Measurements from ENCODE around the gene OR4X2. TPM values are rescaled to one million over a fixed set of nuclear protein-coding genes. Genes with fewer than 3 reads are reported as not detected.

The OR4X2 gene, protein sequence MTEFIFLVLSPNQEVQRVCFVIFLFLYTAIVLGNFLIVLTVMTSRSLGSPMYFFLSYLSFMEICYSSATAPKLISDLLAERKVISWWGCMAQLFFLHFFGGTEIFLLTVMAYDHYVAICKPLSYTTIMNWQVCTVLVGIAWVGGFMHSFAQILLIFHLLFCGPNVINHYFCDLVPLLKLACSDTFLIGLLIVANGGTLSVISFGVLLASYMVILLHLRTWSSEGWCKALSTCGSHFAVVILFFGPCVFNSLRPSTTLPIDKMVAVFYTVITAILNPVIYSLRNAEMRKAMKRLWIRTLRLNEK
- total RNA-seq (2012; rRNA removed) (not detected in 2 replicates), polyA plus RNA-seq (2012; rRNA removed) (not detected in 2 replicates), Bru-seq, nascent RNA (not detected), BruChase-seq, experiment 1, labeled RNA remaining after a 6-hour chase (not detected), BruChase-seq, experiment 2, labeled RNA remaining after a 2-hour chase (percentile 18 among the genes with signal in this experiment)
- polyA plus RNA-seq (2012; cell fraction: cytosol; rRNA removed), result not detected in 2 replicates
- polyA plus RNA-seq (2012; cell fraction: nucleus; rRNA removed; ENCODE audit: low replicate concordance), result not detected in 2 replicates
- long read RNA-seq, result 0 reads

GRCh38 chr11:48244804-48245203, at the start of gene OR4X2:
TSS of gene OR4X2 (plus strand) at chr11:48245104. CDS start at chr11:48245104, 0 bp downstream.
- H2BK20ac ChIP-seq (ENCODE audit: low read depth, low read length), result no peak within 1 kb of the TSS
- dilution Hi-C loops (cut with HindIII; ENCODE audit: low sequenced_read_pairs, unreplicated experiment), result no loop called here
- H2BK15ac ChIP-seq (ENCODE audit: low read depth, low read length), result no peak within 1 kb of the TSS
- H3K27me3 ChIP-seq (ENCODE audit: control insufficient read depth, insufficient read depth, low read length), result no peaks in the 10 kb centered on the region
- H3K18ac ChIP-seq (ENCODE audit: low read depth, low read length), result no peak within 1 kb of the TSS
- no peaks in the 10 kb centered on the region for H3K4me1 ChIP-seq (ENCODE audit: control insufficient read depth, insufficient read depth, low read length)
- no peak within 1 kb of the TSS for H2AFZ ChIP-seq (replicated peaks; ENCODE audit: low read length, poor library complexity)
- H2BK120ac ChIP-seq (ENCODE audit: low read depth, low read length), result no peak within 1 kb of the TSS
- no peaks in the 10 kb centered on the region for H3K36me3 ChIP-seq (ENCODE audit: control insufficient read depth, insufficient read depth, low read length)
- ChIA-PET CTCF (no interaction called here), POLR2A (ENCODE audit: unreplicated experiment) (no interaction called here)
- H2AK5ac ChIP-seq (ENCODE audit: low read depth, low read length), result no peak within 1 kb of the TSS
- ATAC-seq (ENCODE audit: low read depth) (no peak), DNase-seq (no peak)
- no peaks in the 10 kb centered on the region for H3K9me1 ChIP-seq (ENCODE audit: insufficient read depth, low read length)
- no peak within 1 kb of the TSS for H3K23ac ChIP-seq (ENCODE audit: low read depth, low read length)
- no peaks in the 10 kb centered on the region for H3K79me1 ChIP-seq (ENCODE audit: low read depth in 1 of 2, low read length in 2 of 2)
- no peak within 1 kb of the TSS for H3K9ac ChIP-seq (ENCODE audit: low read depth, low read length)
- no peak within 1 kb of the TSS for H4K91ac ChIP-seq (ENCODE audit: insufficient read depth, low read depth, low read length)
- H3K14ac ChIP-seq (replicated peaks; ENCODE audit: low read depth, low read length), result no peak within 1 kb of the TSS
- no peaks in the 10 kb centered on the region for H4K20me1 ChIP-seq (ENCODE audit: insufficient read depth, low read length)
- no peak within 1 kb of the TSS for H3K56ac ChIP-seq (ENCODE audit: extremely low read depth, insufficient read depth, low read length)
- intact Hi-C loops (cut with micrococcal nuclease), result no loop called here
- H2AK9ac ChIP-seq (replicated peaks; ENCODE audit: low read depth, low read length, poor library complexity), result no peak within 1 kb of the TSS
- TF ChIP-seq CHD1 (IDR thresholded peaks at IDR 0.05; ENCODE audit: low read depth, low read length) (no peak), MAZ (IDR thresholded peaks at IDR 0.05; ENCODE audit: borderline replicate concordance, low read depth, low read length) (no peak), USF2 (IDR thresholded peaks at IDR 0.05; ENCODE audit: low read depth, low read length) (no peak), MAFK (IDR thresholded peaks at IDR 0.05; ENCODE audit: low read depth, low read length) (no peak), RFX5 (IDR thresholded peaks at IDR 0.05; ENCODE audit: low read depth, low read length) (no peak), BHLHE40 (IDR thresholded peaks at IDR 0.05; ENCODE audit: low read depth, low read length) (no peak), RCOR1 (IDR thresholded peaks at IDR 0.05; ENCODE audit: insufficient replicate concordance, low read length) (no peak), SMC3 (IDR thresholded peaks at IDR 0.05; ENCODE audit: low read depth, low read length) (no peak), POLR2A (IDR thresholded peaks at IDR 0.05; ENCODE audit: low read depth, low read length) (no peak), ELK1 (IDR thresholded peaks at IDR 0.05; ENCODE audit: borderline replicate concordance, low read depth, low read length) (no peak), MXI1 (IDR thresholded peaks at IDR 0.05; ENCODE audit: borderline replicate concordance, low read depth, low read length) (no peak), NFE2L2 (IDR thresholded peaks at IDR 0.05; ENCODE audit: low read depth, low read length) (no peak)
- TF ChIP-seq, protein P1, sequence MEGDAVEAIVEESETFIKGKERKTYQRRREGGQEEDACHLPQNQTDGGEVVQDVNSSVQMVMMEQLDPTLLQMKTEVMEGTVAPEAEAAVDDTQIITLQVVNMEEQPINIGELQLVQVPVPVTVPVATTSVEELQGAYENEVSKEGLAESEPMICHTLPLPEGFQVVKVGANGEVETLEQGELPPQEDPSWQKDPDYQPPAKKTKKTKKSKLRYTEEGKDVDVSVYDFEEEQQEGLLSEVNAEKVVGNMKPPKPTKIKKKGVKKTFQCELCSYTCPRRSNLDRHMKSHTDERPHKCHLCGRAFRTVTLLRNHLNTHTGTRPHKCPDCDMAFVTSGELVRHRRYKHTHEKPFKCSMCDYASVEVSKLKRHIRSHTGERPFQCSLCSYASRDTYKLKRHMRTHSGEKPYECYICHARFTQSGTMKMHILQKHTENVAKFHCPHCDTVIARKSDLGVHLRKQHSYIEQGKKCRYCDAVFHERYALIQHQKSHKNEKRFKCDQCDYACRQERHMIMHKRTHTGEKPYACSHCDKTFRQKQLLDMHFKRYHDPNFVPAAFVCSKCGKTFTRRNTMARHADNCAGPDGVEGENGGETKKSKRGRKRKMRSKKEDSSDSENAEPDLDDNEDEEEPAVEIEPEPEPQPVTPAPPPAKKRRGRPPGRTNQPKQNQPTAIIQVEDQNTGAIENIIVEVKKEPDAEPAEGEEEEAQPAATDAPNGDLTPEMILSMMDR (conservative IDR thresholded peaks at IDR 0.05; ENCODE audit: low read depth, low read length), result no peak
- no peak within 1 kb of the TSS for H3K4me3 ChIP-seq (ENCODE audit: insufficient read depth, low read depth, low read length)
- no peak within 1 kb of the TSS for H4K8ac ChIP-seq (ENCODE audit: low read depth in 2 of 2, low read length in 2 of 2)
- H3K4me2 ChIP-seq (ENCODE audit: low read depth, low read length), result no peak within 1 kb of the TSS
- no peak within 1 kb of the TSS for H4K5ac ChIP-seq (ENCODE audit: low read depth, low read length)
- in situ Hi-C loops (cut with MboI; ENCODE audit: low sequenced_read_pairs), result no loop called here
- 0 out of 2 replicates have a peak, but pooled peaks cover 2% of the 10 kb centered on the region for H3K9me3 ChIP-seq (ENCODE audit: control insufficient read depth, insufficient read depth, low read length)
- no peak within 1 kb of the TSS for H3K27ac ChIP-seq (ENCODE audit: insufficient read depth, low read length)
- H2BK5ac ChIP-seq (ENCODE audit: low read depth, low read length, poor library complexity, severe bottlenecking), result no peak within 1 kb of the TSS
- no peak within 1 kb of the TSS for H3K4ac ChIP-seq (ENCODE audit: low read depth, low read length)
- BruUV-seq (replicated peaks), result no TSS peak

All from IMR-90 (cell line).